AML-193 (cell line): ENCODE measurements around the gene CYP24A1.
"Not testable (repeated sequence)": the region's sequence is repeated elsewhere in the genome, so short reads cannot be mapped to it uniquely, and the experiment has no call there.

ENCODE experiments used
- DNase-seq, 2 experiments: peaks; one replicate each; lab custom pipeline; 2025; lab: John Stamatoyannopoulos, UW

CYP24A1 gene

DNA sequence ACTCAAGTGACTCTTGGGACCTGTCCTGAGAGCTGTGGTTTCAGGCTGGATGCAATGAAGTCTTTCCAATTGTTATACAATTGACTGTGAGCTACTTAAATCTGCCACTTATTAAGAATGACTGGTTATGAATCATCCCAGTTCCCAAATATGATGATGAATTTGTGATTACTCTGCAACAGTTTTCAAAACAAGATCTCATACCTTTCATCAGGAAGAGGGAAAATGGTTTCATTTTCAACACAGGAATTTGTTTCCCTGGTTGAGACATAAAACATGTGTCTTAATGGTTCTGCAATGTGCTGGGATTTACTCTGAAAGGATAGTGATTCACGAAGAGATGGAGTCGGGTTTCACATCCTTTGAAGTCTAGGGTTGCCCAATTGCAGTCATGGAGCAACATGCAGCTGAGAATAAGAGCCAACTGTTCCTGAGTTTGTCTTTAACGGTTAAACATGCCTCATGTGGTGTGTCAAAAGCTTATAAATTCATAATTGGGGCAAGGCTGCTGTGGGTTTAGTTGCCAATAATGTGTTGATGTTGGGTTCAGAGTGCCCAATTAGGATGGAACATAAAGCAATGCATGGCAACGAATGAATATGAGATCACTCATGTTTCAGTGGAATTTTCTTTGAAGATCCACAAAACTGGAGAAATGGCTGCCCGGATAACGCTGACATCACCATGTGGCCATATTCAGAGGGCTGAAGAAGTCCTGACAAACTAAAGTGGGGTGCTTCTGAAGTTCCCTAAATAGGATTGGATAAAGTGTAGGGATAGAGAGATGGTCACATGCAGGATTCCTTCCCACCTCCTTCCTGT is 41.0 kb downstream of the CYP24A1 start:
- DNase-seq = no peak

DNA sequence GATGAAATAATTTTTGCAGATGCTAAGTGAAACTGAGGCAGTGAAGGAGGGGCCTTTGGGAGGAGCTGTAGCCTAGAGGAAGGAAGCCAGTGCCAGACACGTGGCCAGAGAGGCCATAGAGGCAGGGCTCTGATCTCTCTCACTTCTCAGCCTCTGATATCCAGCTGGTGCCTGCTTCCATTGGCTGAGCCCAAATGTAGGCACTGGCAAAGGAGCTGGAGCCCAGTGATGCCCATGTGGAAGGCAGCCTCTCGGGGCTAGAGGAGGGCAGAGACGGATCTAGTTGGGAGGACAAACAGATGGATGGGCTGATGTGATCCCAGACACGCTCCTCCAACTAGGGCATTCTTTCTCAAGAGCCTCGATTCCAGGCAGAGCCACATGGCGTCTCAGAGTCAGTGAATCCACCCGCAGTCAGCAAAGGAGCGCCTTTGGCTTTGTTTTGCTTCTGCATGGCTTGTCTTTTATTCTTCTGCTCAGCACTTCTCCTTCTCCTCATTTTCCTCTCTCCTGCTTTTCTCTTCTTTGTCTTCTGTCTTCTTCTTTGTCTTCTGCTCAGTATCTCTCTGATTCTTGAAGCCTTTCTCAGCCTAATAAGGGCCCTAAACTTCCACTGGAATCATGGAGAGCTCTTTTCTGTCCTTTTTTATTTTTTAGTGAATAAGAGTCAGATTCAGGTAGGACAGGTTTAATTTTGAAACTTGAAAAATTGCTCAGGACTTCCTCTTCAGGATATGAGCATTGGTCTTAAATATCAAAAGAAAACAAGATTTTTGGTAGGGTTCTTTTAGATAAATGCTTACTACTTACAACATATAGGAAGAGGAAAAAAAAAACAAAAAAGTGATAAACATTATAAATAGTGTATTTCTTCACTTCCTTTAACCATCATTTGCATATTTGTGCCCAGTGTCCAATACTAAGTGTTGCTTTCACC is 41.8 kb downstream of the CYP24A1 start:
- DNase-seq = no peak

DNA sequence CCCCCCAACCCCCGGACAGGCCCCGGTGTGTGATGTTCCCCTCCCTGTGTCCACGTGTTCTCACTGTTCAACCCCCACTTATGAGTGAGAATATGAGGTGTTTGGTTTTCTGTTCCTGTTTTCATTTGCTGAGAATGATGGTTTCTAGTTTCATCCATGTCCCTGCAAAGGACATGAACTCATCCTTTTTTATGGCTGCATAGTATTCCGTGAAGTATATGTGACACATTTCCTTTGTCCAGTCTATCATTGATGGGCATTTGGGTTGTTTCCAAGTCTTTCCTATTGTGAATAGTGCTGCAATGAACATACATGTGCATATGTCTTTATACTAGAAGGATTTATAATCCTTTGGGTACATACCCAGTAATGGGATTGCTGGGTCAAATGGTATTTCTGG is 42.7 kb downstream of the CYP24A1 start:
- DNase-seq = not testable (repeated sequence)

DNA sequence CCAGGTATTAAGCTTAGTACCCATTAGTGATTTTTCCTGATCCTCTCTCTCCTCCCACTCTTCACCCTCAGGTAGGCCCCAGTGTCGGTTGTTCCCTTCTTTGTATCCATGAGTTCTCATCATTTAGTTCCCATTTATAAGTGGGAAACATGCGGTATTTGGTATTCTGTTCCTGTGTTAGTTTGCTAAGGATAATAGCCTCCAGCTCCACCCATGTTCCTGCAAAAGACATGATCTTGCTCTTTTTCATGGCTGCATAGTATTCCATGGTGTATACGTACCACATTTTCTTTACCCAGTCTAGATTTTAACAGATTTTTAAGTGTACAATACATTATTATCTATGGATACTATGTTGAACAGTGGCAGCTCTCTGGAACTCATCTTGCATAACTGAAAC is 44.4 kb downstream of the CYP24A1 start:
- no peak for DNase-seq

DNA sequence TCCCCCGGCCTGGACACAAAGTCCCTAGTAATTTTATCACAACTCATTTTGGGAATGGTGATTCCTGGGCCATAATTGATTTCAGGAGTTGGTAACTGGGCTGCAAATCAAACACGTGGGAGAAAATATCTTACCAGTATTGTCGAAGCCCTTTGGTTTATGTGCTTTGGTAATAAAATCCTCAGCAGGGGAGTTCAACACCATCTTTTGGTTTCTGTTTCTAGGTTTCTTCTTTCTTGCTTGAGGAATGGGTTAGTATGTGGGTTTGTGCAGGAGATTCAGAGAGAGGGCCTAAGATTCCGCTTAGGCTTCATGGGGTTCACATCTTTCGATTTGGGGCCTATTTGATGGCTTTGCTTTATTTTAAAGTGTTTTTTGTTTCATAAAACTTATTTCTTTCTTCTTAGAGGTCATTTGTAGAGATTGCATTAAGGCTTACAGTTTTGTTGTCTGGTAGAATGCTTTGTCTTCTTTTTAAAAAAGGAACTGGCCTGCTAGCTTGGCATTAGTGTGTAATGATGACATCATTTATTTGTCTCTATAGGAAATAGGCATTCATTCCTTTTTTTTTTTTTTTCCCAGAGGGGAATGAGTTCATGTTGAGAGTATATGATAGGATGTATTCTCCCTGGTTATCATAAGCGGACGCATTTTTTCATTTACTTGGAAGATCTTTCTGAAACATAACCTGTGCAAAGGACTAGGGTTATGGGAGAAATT is 45.8 kb downstream of the CYP24A1 start:
- no peak for DNase-seq

DNA sequence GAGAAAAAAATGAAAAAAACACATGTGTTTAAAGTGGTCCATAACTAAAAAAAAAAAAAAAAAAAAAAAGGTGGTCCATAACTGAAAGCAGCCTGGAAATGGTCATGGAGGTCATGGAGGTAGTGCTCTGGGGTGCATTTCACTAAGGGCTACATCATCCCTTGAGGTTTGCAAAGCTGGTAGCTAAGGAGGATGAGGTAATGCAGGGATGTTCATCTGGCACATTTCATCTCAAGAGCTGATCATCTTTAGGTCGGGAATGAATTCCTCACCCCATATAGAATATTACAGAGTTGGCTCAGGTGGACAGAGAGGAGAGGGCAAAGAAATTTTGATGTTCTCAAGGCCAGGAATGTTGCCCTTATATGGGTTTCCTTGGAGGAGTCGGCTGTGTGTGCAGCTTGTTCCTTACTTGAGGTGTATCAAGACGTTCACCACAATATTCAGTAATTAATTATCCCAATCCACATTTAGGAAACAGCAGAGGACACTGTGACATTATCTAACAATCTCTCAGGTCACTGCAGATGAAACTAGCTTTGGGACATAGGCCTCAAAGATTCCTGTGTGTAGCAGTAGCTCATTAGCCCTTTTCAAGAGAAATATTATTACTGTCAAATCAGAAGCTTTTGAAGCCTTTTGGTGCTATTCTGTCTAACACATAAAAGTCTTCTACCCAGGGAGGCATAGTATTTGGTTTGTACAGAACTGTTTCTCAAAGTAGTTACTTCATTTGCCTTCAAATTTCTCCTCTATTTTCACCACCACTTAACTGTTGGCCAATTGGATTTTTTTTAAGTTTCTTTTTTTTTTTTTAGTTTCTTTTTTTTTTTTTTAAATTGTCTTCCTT is 46.8 kb downstream of the CYP24A1 start:
- no peak for DNase-seq

DNA sequence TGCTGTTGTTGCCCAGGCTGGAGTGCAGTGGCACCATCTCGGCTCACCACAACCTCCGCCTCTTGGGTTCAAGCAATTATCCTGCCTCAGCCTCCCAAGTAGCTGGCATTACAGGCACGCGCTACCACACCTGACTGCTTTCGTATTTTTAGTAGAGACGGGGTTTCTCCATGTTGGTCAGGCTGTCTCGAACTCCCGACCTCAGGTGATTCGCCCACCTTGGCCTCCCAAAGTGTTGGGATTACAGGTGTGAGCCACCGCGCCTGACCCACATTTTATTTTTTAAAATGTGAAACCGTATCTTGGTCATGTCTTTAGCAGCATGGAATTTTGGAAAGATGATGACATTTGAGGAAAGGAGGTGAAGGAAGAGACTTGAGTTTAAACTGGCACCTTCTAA is 47.5 kb downstream of the CYP24A1 start:
- DNase-seq = not testable (repeated sequence)

DNA sequence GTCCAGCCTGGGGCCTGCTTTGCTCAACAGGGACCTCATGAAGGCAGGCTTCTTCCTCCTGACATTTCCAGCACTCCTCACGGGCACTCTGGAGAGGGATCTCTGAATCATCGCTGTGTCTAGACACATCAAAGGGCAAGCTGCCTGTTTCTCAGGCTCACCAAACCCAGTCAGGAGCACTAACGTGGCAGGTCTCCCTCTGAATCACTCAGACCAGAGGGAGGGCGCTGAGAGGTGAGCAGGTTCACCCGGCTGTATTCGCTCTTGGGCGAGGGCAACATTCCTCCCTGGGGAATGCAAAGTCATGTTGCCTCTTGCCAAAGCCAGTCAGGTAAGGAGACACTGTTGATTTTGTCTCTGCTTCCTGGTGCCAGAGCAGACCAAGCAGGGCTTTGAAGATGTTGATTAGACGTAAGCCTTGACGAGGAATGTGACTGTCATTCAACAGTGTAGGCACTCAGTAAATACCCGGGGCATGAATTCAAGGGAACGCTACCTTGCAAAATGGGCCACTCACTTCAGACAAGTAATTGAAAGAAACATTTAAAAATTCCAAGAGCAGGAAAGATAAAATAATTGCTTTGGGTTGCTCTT is 50.1 kb downstream of the CYP24A1 start:
- no peak for DNase-seq

DNA sequence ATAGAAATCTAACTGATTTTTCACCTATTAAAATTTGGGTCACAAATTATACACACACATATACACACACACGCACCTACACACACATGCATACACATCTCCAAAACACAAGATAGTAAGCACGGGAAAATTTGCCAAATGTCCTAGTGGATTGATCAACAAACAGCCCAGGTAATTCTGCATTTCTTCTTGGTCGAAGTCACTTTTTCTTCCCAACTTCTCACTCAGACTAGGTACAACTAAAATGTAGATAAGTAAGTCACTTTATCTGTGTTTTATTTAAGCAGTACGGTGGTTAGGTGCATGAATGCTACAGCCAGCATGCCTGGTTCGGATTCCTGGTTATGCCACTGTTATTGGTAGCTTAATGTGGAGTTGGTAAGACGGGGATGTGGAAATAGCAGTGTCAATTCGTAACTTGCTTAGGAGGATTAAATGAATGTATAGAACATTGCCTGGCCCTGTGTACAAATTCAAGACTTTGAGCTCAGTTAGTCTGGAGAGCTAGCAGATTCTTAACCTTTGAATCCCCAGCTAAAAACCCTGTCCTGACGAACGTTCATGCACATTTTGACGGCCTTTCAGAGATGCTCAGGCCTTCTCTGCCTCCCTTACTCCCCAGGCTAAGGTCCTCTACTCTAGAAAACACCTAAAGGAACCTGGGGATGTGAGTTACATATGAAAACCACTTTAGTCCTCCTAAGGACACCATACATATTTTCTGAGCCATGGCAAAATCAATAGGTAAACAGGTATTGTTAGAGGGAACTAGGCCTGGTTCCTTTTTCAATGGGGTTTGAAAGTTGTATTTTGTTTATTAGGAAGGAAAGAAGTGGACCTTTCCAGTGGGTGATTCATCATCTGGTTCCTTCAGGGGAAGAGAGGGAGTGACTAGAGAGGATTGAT is 50.9 kb downstream of the CYP24A1 start:
- no peak for DNase-seq

DNA sequence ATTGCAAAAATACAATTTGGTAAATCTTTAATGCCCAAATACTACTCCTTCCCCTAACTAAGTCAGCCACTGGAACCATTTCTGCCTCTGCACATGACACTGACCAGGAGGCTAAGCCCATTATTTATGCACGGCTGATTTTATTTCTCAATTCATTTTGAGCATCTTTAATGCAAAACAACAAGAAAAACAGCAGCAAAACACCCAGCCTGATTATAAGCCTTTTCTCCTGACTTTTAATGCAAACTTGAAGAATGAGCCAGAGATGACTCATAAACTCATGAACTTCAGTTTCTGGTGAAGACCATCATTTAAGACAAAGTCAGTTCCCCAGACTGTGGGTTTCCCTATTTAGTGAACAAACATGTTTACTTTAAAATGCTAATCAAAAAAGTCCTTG is 51.6 kb downstream of the CYP24A1 start:
- no peak for DNase-seq

DNA sequence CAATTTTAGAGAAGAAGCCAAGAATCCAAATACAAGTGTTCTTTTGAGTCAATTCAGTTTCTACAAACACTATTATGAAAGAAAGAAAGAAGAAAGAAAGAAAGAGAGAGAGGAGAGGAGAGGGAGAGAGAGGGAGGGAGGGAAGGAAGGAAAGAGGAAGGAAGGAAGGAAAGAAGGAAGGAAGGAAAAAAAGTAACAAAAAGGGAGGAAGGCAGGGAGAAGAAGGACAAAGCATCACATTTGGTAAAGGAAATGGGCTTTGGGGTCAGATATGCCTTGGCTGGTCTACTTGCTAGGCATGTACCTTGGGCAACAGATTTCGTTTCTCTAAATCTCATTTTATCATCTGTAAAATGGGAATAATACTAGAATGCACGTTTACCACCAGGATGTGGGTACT is 54.0 kb downstream of the CYP24A1 start:
- no peak for DNase-seq

DNA sequence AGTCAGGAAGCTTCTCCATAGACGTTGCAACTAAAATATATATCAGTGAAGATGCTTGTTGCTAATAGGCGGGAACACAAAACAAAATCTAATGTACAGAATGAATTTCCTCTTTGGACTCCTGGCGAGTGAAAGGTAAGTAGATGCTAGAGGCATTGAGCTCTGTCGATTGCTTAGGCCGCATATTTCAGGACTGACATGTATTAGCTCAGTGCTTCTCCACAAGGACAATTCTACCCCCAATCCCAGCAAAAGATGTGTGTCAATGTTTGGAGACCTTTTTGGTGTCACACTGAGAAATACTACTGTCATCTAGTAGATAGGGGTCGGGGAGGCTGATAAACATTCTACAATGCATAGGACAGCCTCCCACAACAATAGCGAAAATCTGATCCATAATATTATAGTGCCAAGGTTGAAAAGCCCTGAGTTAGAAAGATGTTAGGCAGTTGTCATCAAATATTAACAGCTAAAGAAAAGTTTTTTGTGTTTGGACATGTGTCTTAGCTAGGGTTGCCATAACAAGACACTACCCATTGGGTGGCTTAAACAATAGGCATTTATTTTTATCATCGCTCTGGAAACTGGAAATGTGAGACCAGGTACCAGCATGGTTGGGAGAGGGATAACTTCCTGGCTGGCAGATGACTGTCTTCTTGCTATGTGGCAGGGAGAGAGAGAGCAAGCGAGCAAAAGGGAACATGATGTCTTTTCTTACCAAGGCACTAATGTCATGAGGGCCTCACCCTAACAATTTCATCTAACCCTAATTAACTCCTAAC is 55.4 kb downstream of the CYP24A1 start:
- DNase-seq = no peak

DNA sequence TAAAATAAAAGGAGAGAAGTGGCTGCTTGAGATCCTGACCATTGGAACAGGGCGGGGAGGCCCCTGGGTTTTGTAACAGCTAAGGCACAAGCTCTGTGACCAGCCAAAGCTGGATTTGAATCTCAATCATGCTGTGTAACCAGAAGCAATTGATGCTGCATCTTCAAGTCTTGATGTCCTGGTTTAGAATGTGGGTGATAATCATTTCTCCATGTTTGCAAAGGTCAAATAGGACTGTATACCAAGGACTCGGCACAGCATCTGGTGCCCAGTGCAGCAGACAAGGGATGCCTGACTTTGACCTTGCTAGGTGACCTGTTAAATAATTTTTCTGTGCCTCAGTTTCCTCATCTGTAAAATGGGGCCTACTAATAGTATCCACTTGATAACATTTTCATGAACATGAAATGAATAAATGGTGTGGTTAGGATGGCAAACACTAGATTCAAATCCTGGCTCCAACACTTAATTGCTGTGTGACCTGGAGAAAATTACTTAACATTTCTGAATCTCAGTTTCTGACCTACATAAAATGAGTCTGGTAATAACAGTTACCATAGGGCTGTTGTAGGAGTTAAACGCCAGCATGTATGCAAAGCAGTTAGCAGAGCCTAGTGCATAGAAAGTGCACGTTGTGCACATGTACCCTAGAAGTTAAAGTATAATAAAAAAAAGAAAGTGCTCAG is 57.1 kb downstream of the CYP24A1 start:
- DNase-seq = no peak

DNA sequence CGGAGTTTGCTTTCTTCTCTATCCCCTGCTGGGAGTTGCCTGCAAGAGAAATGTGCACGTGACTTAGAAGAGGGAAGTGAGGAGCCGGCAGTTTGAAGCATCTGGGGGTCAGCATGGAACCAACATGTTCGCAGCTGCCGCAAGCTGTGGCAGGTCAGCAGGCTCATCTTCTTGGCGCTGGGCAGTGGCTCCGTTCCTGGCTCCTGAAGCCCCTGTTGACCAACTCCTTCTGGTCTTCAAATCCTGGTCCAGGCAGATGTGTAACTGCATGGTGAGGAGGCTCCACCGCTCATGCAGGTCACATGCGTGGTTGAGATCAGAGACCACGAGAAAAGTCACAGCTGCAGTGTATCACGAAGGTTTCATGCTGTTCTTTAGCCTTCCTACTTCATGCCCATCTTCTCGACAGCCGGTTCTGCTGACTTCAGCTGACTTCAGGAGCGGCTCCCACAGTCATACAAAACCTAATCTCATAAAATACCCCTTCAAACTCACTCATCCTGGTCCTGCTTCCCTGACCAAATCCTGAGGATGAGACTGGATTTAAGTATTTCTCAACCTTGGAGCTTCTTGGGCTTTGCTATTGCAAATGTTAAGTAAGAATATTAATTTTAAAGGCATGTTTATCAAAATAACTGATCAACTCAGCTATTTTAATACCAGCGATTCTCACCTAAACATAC is 58.5 kb downstream of the CYP24A1 start:
- no peak for DNase-seq

DNA sequence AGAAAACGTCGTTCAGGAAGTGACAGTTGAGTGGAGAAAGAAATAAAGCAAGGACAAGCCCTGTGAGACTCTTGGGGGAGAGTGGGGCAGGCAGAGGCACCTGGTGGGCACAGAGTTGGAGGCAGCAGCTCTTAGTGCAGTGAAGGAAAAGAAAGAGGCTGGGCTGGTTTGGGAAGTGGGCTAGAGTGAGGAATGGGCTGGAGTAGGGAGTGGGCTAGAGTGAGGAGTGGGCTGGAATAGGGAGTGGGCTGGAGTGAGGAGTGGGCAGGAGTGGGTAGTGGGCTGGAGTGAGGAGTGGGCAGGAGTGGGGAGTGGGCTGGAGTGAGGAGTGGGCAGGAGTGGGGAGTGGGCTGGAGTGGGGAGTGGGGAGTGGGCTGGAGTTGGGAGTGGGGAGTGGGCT is 59.7 kb downstream of the CYP24A1 start:
- no peak for DNase-seq

DNA sequence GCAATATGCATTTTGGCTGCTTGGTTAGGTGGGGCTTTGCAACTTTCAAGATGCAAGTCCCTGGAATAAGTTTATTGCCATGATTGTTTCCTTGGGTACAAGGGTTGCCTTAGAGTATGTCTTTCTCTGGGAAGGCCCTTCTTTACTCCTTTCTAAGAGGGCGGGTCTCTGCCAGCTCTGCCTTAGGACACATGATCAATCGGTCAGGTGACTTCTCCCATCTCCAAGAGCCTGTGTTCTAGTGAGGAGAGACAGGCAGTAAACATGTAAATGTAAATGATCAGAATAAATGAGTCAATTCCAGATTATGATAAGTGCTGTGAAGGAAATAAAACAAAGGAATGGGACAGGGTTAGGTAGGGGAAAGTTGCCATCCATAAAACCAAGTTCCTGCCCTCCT is 60.2 kb downstream of the CYP24A1 start:
- no peak for DNase-seq

DNA sequence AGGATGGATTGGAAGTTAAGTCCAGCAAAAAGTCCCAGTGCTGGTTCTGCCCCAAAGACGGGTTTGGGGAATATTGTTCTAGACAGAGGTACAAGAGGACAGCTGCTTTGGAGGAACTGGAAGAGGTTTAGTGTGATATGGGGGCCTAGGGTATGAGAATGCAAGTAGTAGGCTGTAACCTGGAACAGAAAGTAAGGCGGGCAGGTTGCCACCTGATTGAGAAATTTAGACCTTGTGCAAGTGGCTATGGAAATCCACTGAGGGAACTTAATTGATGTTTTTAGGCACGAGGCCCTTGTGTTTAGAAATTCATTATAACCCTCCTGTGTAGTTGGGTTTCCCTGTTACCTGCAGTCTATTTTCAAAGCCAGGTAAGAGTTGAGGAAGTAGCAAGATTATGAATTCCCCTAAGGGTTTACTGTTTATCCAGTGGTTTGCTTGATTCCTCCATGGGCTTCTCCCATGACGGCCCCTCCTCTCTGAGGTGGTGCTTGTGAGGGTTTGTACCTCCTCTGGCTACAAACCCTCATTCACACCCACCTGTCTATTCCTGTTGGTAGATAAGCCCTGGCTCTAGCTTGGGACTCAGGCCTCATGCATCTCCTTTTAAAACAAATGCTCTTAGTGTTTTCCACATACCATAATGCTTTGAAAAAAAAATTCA is 61.4 kb downstream of the CYP24A1 start:
- no peak for DNase-seq
